ENCODE data around the gene MAP1LC3B2. TPM values are rescaled to one million over a fixed set of nuclear protein-coding genes. Genes with fewer than 3 reads are reported as not detected.
A peak's percentile ranks its signal among the peaks of the same experiment; 100 is the strongest.

MAP1LC3B2 gene
- total and polyA plus RNA-seq, 8 donors: 0.49 to 1.8 (median 0.68) TPM; not detected in 2

DNA sequence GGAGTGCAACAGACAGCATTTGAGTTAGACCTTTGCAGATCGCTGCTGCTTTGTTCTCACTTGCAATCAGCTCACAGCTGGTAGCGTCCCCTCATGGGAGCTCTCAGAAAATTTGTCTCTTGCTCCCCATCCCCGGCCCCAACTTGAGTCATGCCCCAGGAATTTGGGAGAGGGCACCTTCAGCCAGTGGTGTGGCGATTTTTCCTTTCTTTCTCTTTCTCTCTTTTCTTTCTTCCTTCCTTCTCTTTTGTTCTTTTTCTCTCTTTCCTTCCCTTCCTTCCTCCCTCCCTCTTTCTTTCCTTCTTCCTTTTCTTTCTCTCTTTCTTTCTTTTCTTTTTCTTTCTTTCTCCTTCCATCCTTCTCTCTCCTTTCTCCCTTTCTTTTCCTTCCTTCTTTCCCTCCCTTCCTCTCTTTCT is 34.2 kb upstream of the MAP1LC3B2 start:
- Histone ChIP-seq H3K4me1 (peaks cover 12 to 23% (median 16%) of the 10 kb centered on the region in 3 donors), H3K36me3 (no peaks in the 10 kb centered on the region), H3K4me3 (no peak overlapping the region), H3K27me3 (no peaks in the 10 kb centered on the region), H3K27ac (no peak overlapping the region), H3K9me3 (no peaks in the 10 kb centered on the region)
- ATAC-seq (no peak), DNase-seq (no peak), FAIRE-seq (no peak)
- 62 to 63% methylated on average over 4 of the region's 4 CpGs for WGBS, 2 donors
- TF ChIP-seq, protein P1, sequence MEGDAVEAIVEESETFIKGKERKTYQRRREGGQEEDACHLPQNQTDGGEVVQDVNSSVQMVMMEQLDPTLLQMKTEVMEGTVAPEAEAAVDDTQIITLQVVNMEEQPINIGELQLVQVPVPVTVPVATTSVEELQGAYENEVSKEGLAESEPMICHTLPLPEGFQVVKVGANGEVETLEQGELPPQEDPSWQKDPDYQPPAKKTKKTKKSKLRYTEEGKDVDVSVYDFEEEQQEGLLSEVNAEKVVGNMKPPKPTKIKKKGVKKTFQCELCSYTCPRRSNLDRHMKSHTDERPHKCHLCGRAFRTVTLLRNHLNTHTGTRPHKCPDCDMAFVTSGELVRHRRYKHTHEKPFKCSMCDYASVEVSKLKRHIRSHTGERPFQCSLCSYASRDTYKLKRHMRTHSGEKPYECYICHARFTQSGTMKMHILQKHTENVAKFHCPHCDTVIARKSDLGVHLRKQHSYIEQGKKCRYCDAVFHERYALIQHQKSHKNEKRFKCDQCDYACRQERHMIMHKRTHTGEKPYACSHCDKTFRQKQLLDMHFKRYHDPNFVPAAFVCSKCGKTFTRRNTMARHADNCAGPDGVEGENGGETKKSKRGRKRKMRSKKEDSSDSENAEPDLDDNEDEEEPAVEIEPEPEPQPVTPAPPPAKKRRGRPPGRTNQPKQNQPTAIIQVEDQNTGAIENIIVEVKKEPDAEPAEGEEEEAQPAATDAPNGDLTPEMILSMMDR (IDR thresholded peaks at IDR 0.05): no peak
- intact Hi-C loops (cut with DNase I): no loop called here

DNA sequence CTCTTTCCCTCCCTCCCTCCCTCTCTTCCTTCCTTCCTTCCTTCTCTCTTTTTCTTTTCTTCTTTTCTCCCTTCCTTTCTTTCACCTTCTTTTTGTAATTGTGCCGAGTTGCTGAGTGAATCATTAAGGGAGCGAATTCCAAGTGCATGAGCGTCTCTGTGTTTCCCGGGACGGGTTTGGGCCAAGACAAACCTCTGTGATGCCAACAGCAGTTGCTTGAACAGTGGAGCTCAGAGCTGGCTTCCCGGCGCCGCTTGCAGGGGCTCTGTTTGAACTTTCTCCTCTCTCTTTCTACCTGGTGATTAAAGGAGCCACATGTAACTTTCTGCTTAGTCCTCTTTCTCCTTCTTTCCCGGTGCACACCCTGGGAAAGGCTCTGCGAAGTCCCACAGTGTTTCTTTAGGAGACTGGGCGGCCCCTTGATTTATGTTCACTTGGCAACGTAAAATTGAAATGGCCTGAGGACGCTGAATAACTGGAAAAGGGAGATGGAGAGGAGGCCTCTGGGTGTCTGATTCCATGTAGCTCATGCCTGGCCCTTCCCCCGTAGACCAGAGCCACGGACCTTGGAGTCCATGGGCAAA is 33.7 kb upstream of the MAP1LC3B2 start:
- Histone ChIP-seq H3K36me3 (no peaks in the 10 kb centered on the region), H3K27ac (peak overlapping the region in 3 of 4 donors; percentile 56 to 62 (median 57)), H3K9me3 (no peaks in the 10 kb centered on the region), H3K4me1 (peaks cover 12 to 23% (median 16%) of the 10 kb centered on the region in 3 donors), H3K4me3 (no peak overlapping the region), H3K27me3 (no peaks in the 10 kb centered on the region)
- TF ChIP-seq, protein P1 (IDR thresholded peaks at IDR 0.05): no peak
- intact Hi-C loops (cut with DNase I): no loop called here
- FAIRE-seq (no peak), ATAC-seq (peak; percentile 91 to 96 (median 95)), DNase-seq (peak; percentile 73 to 88 (median 81))
- 12 to 18% methylated on average over 15 of the region's 15 CpGs for WGBS, 2 donors

DNA sequence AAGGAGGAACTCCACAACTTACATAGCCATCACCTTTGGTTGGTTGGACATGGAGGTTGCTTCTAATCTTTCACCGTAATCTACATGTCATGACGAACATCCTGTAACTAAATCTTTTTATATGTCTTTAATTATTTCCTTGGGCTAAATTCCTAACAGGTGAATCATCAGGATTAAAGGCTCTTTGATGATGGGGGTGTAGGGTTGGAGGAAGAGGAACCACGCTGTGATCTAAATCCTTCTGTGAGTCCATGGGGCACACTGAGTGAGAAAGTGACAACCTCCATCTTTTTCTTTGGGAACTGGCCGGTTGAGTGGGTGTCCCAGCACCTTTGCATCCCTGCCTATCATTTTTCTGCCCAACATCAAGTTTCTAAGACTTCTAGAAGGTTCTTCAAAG is 31.1 kb upstream of the MAP1LC3B2 start:
- no peak for FAIRE-seq

DNA sequence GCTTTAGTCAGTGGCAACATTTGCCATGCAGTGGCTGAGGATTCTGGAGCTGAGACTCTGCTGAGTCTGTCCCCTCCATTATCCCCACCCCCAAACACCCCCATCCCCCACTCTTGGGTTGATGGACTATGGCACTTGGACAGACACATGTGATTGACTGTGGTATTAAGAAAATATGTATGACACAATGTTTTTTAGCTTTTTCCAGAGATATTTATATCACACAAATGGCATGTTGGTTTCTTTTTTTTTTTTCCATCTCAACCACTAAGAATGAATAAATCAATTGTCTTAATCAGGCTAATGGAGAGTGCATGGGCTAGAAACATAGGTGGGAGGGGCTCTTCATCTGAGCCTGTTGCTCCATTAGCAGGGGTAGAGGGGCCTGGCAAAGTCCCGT is 30.7 kb upstream of the MAP1LC3B2 start:
- DNase-seq (no peak), ATAC-seq (no peak), FAIRE-seq (no peak)
- intact Hi-C loops (cut with DNase I): no loop called here
- Histone ChIP-seq H3K27ac (peak overlapping the region in 1 of 4 donors; percentile 20), H3K4me3 (no peak overlapping the region), H3K4me1 (peaks cover 12 to 23% (median 22%) of the 10 kb centered on the region in 3 donors), H3K27me3 (no peaks in the 10 kb centered on the region), H3K9me3 (no peaks in the 10 kb centered on the region), H3K36me3 (no peaks in the 10 kb centered on the region)
- TF ChIP-seq, protein P1 (IDR thresholded peaks at IDR 0.05): no peak
- WGBS, 2 donors: 29 to 43% methylated on average over 1 of the region's 1 CpG

More for the DNA sequence above, 31.1 kb upstream of the MAP1LC3B2 start:
- ATAC-seq (no peak), DNase-seq (no peak)
- Histone ChIP-seq H3K4me3 (no peak overlapping the region), H3K27ac (no peak overlapping the region), H3K4me1 (peaks cover 12 to 23% (median 22%) of the 10 kb centered on the region in 3 donors), H3K9me3 (no peaks in the 10 kb centered on the region), H3K27me3 (no peaks in the 10 kb centered on the region), H3K36me3 (no peaks in the 10 kb centered on the region)
- TF ChIP-seq, protein P1 (IDR thresholded peaks at IDR 0.05): no peak
- intact Hi-C loops (cut with DNase I): no loop called here
- WGBS, 2 donors: 81 to 87% methylated on average over 4 of the region's 4 CpGs

DNA sequence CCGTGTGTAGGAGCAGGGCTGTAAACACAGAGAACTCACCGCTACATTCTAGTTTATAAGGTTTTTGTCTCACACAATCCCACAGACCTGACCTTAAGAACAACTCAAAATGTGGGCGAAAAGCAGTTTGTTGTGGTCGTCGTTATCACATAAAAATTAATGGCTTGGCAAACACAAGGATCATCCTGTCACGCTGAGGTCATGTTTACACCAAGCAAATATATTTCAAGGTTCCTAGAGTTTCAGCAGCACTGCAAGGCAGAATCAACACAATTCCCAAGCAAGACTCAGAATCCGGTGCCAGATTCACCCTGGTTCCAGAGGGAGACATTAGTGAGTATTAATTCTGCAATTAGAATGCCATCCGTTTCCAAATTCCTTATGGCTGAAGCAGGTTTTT is 30.1 kb upstream of the MAP1LC3B2 start:
- peak in 3 of 6 donors; percentile 52 to 61 (median 53) for DNase-seq

More for the DNA sequence above, 30.1 kb upstream of the MAP1LC3B2 start:
- ATAC-seq: peak; percentile 38 to 61 (median 46)
- intact Hi-C loops (cut with DNase I): no loop called here
- no peaks in the 10 kb centered on the region for H3K27me3 ChIP-seq
- TF ChIP-seq, protein P1 (IDR thresholded peaks at IDR 0.05): no peak
- H3K36me3 ChIP-seq: no peaks in the 10 kb centered on the region
- 15 to 17% methylated on average over 8 of the region's 8 CpGs for WGBS, 2 donors
- peak overlapping the region in 1 of 4 donors; percentile 20 for H3K27ac ChIP-seq
- H3K4me3 ChIP-seq: no peak overlapping the region
- H3K9me3 ChIP-seq: no peaks in the 10 kb centered on the region
- peaks cover 12 to 23% (median 22%) of the 10 kb centered on the region in 3 donors for H3K4me1 ChIP-seq
- no peak for FAIRE-seq

All from pancreas (tissue), 10 donors.